NCI-H345 treated with DMSO at 0.1 percent for 48 hours (cell line): ENCODE results near the gene SNX10.
A peak's percentile ranks its signal among the peaks of the same experiment; 100 is the strongest.

ENCODE experiments used
- DNase-seq: peaks from one replicate; lab custom pipeline; 2025; ENCODE audit not compliant: unreplicated experiment; lab: John Stamatoyannopoulos, UW

SNX10 gene

DNA sequence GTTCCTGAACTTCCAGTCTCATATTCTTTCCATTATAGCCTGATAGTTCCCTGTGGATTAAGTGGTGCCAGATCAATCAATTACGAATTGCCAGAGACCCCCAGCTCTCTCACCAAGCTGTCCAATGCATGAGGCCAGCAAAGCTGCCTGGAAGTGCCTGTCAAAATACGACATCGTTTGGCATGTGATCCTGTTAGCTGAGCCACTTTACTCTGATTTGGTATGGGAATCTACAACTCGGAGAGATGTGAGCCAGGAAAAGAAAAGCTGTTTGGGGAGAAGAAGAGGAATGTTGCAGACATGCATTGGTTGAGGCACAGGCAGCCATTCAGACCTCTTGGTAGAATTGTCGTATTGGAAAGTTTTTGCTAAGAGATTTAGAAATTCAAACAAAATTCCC, 3.9 kb downstream of the SNX10 start:
- DNase-seq: no peak

DNA sequence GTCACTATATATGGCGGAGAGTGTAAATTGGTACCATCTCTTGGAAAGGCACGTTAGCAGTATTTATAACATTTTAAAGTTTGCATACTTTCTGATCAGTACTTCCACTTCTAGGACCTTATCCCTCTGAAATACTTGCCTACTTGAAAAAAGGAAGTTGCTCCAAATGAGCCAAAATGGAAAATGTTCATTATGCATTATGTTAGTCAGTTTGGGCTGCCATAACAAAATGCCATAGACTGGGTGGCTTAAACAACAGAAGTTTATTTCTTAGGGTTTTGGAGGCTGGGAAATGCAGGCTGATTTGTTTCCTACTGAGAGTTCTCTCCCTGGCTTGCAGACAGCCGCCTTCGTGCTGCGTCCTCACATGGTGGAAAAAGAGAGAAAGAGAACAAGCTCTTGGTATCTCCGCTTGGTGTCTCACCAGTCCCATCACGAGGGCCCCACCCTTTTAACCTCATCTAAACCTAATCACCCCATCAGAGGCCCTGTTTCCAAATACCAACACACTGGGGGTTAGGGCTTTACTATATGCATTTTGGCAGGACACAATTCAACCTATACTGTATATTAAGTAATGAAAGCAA, 6.9 kb downstream of the SNX10 start:
- DNase-seq: no peak

DNA sequence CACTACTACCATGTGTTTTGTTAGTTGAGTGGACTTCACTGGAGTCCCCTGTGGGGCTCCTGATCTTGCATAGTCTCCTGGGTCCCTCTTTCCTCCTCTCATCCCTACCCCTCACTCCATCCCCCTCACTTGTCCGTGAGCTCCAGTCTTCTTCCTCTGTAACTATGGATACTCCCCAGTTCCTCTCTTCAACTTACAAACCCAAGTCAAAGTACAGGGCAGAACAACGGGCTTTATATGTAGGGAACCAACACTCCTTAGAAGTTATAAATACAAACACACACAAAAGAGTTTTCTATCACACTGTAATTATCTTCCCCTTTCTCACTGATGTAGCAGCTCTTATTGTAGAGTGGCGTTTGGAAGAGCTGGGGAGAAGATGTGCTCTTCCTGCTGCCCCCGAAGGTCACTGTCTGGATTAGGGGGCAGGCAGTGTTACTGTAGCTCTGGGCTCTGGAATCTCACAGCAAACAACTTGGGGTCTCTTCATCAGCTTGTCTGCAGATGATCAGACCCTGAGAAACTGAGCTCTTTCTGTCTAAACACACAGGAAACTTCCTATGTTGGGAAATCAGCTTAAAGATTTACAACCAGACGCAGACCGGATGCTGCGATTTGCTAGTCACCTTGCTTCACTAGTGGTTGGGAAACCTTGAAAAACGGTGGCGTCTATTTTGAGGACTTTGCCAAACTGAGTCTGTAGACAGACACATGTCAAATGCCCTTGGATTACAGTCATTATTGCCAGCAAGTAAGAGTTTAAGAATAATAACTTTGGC, 13.6 kb downstream of the SNX10 start:
- no peak for DNase-seq

DNA sequence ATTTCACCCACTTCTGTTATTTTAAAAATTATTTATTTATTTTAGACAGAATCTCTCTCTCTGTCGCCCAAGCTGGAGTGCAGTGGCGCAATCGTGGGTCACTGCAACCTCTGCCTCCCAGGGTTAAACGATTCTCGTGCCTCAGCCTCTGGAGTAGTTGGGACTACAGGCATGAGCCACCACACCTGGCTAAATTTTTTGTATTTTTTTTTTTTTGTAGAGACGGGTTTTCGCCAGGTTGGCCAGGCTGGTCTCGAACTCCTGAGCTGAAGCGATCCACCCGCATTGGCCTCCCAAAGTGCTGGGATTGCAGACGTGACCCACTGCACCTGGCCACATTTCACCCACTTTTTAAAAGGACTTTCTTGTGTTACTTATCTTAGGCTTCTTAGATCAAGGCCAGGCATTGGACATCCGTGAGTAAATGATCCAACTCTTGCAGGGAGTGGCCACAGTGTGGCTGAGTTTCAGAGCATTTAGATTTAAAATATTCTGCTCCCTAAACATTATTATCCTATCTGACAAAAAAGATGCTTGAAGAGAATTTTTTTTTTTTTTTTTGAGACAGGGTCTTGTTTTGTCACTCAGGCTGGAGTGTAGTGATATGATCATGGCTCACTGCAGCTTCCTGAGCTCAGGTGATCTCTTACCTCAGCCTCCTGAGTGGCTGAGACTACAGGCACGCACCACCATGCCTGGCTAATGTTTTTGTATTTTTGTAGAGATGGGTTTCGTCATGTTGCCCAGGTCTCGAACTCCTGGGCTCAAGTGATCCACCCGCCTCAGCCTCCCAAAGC, 14.4 kb downstream of the SNX10 start:
- DNase-seq: no peak

DNA sequence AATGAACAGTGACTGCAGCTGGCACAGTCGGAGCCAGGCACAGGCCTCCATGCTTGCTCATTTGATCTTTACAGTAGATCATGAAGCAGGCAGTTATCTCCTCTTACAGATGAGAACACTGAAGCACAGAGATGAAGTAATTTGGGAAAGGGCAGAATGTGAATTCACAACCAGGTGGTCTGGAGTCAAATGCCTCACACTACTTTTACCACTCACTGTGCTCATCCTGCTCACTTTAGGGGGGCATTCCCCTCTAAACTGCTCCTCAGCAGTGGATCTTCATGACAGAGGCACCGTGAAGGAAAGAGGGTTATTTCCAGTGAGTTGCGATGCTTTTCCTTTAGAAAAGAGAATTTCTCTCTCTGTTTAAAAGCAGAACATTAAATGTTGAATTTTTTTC, 15.1 kb downstream of the SNX10 start:
- no peak for DNase-seq

DNA sequence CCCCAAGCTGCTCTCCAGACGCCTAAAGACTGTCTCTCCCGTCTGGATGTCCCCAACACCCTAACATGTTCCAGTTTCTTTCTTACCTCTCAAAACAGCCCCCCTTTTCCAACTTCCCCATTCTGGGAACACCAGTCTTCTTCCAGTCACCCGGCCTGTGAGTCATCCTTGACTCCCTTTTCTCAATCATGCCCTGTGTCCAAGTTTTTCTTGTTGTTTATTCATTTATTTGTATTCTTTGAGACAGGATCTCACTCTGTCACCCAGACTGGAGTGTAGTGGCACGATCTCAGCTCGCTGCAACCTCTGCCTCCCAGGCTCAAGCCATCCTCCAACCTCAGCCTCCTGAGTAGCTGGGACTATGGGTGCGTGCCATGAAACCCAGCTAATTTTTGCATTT, 15.6 kb downstream of the SNX10 start:
- DNase-seq: no peak

DNA sequence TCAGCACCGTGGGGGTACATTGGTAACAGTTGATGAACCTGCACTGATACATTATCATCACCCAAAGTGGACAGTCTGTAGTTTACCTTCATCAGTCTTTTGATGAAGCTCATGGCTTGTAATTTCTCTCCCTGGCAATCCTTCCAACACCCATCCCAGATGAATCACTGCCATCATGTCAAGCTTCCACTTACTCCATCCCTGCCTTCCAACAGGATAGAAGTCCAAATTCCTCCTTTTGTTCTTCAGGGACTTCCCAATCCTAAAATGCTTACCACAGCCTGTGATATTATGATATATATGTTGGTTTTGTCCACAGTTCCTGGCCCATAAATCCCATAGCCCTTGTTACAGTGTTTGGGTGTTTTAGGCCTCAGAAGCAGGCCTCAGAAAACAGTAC, 16.1 kb downstream of the SNX10 start:
- no peak for DNase-seq

DNA sequence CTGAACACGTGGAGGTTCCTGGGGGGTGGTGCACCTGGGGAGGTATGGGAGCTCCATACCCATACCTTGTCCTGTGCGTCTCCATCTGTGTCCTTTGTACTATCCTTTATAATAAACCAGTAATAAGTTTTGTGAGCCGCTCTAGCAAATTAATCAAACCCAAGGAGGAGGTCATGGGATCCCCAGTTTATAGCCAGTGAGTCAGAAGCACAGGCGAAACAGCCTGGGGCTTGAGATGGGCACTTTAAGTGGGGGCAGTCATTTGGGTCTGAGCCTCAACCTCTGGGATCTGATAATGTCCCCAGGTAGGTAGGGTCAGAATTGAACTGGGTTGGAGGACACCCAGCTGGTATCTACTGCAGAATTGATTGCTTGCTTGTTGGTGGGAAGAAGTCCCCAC, 16.9 kb downstream of the SNX10 start:
- DNase-seq: no peak

DNA sequence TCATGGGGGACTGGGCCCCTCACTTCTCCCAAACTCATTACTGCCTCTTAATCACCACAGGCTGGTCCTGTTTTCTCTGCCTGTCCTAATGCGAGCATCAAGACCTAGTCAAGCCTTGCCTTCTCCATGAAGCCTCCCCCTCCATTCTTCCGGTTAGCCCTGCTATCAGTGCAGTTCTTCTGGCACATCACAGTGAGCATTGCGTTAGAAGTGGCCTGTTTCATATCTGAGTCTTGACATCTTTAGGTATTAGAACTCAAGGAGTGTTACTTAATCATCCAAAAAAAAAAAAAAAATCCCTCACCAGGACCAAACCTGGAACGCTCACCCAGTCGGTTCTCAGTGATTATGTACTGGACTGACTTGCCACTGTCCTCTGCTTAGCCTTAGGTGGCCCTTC, 17.4 kb downstream of the SNX10 start:
- DNase-seq: peak; percentile 1

DNA sequence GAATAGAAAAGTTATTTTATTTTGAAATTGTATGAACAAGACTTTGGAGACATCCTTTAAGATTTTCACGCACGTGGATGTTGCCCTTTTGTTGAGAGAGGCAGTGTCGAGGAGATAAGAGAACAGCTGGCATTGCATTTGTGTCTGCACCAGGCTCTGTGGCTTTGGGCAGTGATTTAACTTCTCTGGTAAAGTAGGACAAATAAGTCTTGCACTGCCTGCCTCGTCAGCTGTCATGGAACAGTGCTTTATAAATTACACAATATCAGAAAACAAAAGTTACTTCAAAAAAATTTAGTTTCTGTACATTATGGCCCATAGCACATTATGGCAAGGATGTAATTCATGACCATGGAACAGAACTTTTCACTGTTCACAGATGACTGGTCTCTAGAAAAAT, 20.1 kb downstream of the SNX10 start:
- DNase-seq: no peak

DNA sequence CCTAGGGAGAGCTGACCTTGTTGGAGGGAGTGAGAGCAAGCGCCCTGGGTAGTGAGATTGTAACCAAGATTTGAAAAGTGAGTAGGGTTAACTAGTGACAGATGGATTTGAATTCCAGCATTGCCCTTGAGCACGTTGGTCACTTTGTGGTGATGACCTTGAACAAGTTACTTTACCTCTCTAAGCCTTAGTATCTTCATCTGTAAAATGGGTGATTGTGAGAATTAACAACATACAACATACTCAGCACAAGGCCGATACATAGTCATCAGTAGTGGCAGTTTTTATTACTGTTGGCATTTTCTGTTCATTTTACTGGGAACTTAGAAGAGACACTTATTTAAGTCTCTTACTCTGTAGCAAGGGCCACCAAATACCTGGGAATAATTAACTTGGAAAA, 25.5 kb downstream of the SNX10 start:
- DNase-seq: no peak

DNA sequence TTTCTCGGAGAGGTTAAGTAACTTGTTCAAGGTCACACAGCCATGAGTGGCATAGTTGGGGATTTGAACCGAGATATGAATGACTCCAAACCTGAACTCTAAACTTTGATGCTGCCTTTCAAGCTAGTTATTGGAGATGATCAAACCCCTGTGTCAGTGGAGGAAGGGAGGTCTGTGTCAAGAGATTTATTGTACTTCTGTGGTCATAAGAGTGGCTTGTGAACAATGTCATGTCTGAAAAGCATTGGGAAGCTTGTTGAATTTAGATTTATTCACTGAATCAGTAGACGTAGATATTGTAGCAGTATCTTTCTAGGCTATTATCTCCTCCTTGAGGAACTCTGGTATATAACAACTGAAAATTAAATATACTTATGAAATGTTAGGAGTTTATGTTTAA, 27.3 kb downstream of the SNX10 start:
- DNase-seq: no peak

DNA sequence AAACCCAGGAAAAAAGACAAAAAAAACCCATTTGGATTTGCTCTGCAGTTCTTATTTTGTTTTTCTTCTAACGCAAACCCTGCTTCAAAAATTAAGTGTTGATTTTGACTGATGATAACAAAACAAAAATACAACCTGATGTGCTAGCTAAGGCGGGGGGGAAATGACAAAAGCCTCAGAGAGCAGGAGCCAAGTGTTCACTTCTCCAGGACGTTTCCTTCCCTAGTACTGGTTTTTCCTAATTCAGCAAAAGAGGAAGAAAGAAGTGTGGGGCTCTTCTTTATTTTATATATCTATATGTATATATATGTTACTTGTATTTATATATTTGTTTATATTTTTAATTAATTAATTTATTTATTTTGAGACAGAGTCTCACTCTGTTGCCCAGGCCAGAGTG, 28.0 kb downstream of the SNX10 start:
- no peak for DNase-seq

DNA sequence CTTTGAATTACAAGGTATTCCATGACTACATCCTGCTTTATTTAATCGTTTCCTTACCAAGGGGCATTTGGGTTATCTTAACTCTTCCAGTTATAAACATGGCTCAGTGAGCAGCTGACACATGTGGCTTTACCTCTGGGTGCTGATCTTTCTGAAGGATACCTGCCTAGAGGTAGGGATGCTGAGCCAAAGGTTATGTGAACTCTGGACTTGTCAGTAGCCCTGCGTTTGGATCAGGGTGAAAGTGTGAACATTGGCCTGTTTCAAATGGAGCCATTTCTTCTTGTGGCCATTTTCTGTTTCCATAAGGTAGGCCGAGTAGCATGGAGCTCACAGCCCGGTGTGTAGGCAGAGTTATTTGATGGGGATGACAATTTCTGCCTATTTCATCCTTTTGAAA, 29.2 kb downstream of the SNX10 start:
- no peak for DNase-seq

DNA sequence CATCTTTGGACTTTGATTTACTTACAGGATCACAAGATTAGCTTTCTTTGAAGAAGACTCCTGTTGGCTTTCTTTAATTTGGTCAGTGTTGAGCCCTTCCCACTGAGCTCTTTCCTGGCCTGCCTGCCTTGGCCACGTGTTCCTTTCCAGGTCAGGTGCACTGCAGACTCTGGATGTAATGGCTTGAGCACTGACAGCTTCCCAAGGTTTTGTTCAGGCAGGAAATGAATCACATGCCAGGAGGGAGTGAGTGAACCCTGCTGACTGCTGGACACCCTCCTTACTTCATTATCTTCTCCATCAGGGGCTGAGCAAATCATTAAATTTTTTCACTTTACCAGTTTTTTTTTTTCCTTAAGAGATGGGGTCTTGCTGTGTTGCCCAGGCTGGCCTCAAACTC, 29.8 kb downstream of the SNX10 start:
- no peak for DNase-seq

DNA sequence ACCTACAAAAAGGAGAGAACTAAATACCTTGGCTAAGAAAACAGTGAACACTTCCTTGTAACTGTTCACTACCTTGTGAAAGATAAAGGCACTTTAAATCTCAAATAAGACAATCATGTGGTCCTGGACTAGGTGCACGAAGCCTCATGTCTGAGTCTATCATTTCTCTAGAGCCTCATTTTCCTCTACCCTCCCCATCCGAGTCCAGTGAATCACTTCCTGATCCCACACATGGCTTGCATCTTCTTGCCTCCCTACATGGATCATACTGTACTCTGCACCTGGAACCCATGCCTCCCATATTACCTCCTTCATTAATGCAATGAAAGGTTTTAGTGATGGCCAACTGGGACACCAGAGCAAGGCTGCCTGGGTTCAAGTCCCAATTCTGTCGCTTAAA, 34.5 kb downstream of the SNX10 start:
- DNase-seq: no peak

DNA sequence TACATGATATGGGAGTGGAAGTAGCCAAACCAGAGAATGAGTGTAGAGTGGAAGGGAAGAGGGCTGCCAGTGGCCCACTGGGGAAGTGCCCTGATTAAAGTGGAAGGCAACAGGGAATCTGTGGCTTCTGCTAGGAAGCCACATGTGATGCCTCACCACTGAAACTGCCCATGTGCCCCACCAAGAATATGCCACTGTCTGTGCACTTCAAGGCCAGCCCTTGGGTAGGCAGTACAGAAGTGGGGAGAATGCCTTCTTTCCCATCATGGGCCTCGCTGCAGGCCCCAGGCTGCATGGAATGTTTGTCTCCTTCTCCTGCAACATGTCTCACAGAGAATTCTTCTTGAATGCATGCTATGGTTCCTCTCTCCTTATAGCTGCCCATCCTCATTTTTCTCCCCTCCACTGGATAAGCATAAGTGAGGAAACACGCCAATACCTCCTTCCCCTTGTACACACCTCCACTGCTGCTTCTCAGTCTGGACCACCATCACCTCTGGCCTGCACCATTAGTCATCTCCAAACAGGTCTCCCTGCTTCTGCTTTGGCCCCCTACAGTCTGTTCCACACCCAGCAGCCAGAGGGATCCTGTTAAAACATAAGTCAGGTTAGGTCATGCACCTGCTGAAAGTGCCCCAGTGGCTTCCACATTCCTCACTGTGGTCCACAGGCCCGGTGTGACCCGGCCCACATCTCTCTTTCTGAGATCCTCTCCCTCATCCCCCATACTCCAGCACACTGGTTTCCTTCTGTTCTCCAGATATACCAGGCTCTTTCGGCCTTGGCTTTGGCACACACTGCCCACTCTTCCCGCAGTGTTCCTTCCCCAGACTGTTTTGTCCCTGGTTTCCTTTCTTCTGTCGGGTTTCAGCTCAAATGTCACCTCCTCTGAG, 37.1 kb downstream of the SNX10 start:
- no peak for DNase-seq

DNA sequence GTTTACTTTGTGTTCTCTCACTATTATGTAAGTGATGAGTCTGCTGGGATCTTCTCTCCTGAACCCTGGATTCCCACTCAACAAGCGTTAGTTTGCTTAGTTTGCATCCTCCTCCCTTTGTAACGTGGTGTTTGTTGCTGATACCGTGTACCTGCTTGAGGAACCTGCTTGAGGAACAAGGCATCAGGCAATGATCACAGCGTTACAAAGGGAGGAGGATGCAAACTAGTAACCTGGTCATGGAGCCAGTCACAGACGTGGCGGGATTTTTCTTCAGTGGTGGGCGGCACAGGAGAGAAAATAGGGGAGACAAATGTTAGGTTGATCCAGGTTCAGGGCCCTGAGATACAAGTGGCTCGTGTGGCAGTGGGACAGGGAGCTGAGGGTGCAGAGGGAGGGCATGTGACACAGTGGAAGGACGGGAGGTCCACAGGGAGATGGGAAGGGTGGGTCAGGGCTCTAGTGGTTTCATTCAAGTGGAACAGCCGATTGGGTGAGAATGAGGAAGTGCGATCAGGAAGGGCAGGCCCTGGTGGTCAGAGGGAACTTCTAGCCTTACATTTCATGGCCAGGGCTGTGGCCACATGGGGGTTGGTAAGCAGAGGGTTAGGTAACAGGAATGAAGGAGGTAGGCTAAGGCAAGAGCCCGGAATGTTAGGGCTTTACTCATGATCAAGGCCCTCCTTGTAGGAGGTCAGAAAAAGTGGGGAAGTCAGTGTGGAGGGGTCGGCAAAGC, 38.0 kb downstream of the SNX10 start:
- no peak for DNase-seq

DNA sequence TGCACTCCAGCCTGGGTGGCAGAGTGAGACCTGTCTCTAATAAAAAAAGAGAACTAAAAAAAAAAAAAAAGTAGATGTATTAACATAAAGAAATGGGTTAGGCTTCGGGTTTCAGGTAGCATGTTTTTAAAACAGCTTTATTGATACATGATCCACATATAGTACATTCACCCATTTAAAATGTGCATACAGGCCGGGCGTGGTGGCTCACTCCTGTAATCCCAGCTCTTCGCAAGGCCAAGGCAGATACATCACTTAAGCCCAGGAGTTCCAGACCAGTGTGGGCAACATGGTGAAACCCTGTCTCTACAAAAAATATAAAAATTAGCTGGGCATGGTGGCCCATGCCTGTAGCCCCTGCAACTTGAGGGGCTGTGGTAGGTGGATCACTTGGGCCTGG, 39.5 kb downstream of the SNX10 start:
- no peak for DNase-seq

DNA sequence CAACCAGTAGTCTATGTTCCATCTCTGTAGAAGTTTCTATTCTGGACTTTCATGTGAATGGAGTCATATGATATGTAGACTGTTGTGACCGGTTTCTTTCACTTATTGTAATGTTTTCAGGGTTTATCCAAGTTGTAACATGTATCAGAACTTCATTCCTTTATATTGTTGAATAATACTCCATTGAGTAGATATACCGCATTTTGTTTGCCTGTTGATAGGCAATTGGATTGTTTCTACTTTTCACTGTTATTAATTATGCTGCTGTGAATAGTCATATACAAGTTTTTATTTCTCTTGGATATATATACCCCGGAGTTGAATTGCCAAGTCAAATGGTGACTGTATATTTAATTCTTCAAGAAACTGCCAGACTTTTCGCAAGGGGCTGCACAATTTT, 40.1 kb downstream of the SNX10 start:
- no peak for DNase-seq

DNA sequence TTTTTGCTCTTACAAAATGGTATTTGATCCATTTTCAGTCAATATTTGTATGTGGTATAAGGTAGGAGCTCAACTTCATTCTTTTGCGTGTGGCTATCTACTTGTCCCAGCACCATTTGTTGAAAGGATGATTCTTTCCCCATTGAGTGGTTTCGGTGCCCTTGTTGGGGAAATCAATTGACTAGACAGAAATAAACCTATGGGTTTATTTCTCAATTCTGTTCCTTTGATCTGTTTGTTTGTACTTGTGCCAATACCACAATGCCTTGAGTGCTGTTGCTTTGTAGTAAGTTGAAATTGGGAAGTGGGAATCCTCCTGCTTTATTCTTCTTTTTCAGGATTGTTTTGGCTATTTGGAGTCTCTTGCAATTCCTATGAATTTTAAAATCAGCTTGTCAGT, 41.0 kb downstream of the SNX10 start:
- DNase-seq: no peak
